ENCODE results near the gene AURKA. TPM values are rescaled to one million over a fixed set of nuclear protein-coding genes. Genes with fewer than 3 reads are reported as not detected.

The AURKA gene
- total RNA-seq, 1 experiment from 2014 or later, result 139 TPM

- POLR2A ChIA-PET (ENCODE audit: unreplicated experiment), result no interaction called here
- Histone ChIP-seq H2AFZ (ENCODE audit: low read length) (no peak overlapping the region), H3K9me3 (ENCODE audit: low read length) (no peaks in the 10 kb centered on the region), H3K4me2 (ENCODE audit: low read length) (no peak overlapping the region), H4K20me1 (ENCODE audit: low read length) (no peaks in the 10 kb centered on the region), H3K27ac (ENCODE audit: low read length) (no peak overlapping the region), H3K4me3 (ENCODE audit: low read length) (no peak overlapping the region), H3F3A (ENCODE audit: low read length, unreplicated experiment) (peaks cover 3% of the 10 kb centered on the region), H3K9me2 (replicated peaks; ENCODE audit: low read length) (no peaks in the 10 kb centered on the region), H3K9ac (ENCODE audit: low read length) (no peak overlapping the region), H3K27me3 (ENCODE audit: low read length) (no peaks in the 10 kb centered on the region), H3K4me1 (ENCODE audit: insufficient read depth, low read length) (no peaks in the 10 kb centered on the region), H3K79me2 (ENCODE audit: low read length) (peaks cover 14% of the 10 kb centered on the region; the same call in 1 of the 2 replicates), H3K36me3 (ENCODE audit: low read depth, low read length) (peaks cover 69% of the 10 kb centered on the region)
- intact Hi-C loops (cut with micrococcal nuclease), result no loop called here
- CTCF ChIA-PET, result interaction anchor here (0.5 kb wide), 1 partner anchor 194 kb away, joined by 3 read pairs; no protein-coding TSS in a partner anchor
- DNase-seq (no peak), ATAC-seq (no peak)
- BruUV-seq (replicated peaks), result no TSS peak
- TF ChIP-seq, protein P1, sequence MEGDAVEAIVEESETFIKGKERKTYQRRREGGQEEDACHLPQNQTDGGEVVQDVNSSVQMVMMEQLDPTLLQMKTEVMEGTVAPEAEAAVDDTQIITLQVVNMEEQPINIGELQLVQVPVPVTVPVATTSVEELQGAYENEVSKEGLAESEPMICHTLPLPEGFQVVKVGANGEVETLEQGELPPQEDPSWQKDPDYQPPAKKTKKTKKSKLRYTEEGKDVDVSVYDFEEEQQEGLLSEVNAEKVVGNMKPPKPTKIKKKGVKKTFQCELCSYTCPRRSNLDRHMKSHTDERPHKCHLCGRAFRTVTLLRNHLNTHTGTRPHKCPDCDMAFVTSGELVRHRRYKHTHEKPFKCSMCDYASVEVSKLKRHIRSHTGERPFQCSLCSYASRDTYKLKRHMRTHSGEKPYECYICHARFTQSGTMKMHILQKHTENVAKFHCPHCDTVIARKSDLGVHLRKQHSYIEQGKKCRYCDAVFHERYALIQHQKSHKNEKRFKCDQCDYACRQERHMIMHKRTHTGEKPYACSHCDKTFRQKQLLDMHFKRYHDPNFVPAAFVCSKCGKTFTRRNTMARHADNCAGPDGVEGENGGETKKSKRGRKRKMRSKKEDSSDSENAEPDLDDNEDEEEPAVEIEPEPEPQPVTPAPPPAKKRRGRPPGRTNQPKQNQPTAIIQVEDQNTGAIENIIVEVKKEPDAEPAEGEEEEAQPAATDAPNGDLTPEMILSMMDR (conservative IDR thresholded peaks at IDR 0.05; ENCODE audit: low read depth, low read length), result no peak
- TF ChIP-seq EZH2 (IDR thresholded peaks at IDR 0.05; ENCODE audit: low read length, unreplicated experiment) (no peak), EZH2phosphoT487 (IDR thresholded peaks at IDR 0.05; ENCODE audit: borderline replicate concordance, low read length) (no peak)
These were observed 11.4 kb upstream of the AURKA start for GRCh38 chr20:56403465-56403864.

- H3K4me1 ChIP-seq (ENCODE audit: insufficient read depth, low read length), result no peaks in the 10 kb centered on the region
- H3K36me3 ChIP-seq (ENCODE audit: low read depth, low read length), result peaks cover 80% of the 10 kb centered on the region
- ChIA-PET POLR2A (ENCODE audit: unreplicated experiment) (no interaction called here), CTCF (no interaction called here)
- no peaks in the 10 kb centered on the region for H4K20me1 ChIP-seq (ENCODE audit: low read length)
- no peak for TF ChIP-seq EZH2 (IDR thresholded peaks at IDR 0.05; ENCODE audit: low read length, unreplicated experiment)
- TF ChIP-seq, protein P1 (conservative IDR thresholded peaks at IDR 0.05; ENCODE audit: low read depth, low read length), result peak; percentile 95
- DNase-seq (peak; percentile 84), ATAC-seq (peak; percentile 84)
- no peak overlapping the region for H3K27ac ChIP-seq (ENCODE audit: low read length)
- H3K4me3 ChIP-seq (ENCODE audit: low read length), result no peak overlapping the region
- no peak overlapping the region for H2AFZ ChIP-seq (ENCODE audit: low read length)
- intact Hi-C loops (cut with micrococcal nuclease), result loop anchor here (1.0 to 2.0 kb wide), 3 partner anchors 69 to 177 kb away; partner anchors contain the start of gene RTF2
- no peak overlapping the region for H3K4me2 ChIP-seq (ENCODE audit: low read length)
- no peaks in the 10 kb centered on the region for H3K9me3 ChIP-seq (ENCODE audit: low read length)
- no peaks in the 10 kb centered on the region for H3K9me2 ChIP-seq (replicated peaks; ENCODE audit: low read length)
- peaks cover 29% of the 10 kb centered on the region for H3K79me2 ChIP-seq (ENCODE audit: low read length)
- no peaks in the 10 kb centered on the region for H3K27me3 ChIP-seq (ENCODE audit: low read length)
- BruUV-seq (replicated peaks), result no TSS peak
- peaks cover 3% of the 10 kb centered on the region for H3F3A ChIP-seq (ENCODE audit: low read length, unreplicated experiment)
- no peak overlapping the region for H3K9ac ChIP-seq (ENCODE audit: low read length)
These were observed 8.1 kb upstream of the AURKA start for GRCh38 chr20:56400001-56400640.

DNA sequence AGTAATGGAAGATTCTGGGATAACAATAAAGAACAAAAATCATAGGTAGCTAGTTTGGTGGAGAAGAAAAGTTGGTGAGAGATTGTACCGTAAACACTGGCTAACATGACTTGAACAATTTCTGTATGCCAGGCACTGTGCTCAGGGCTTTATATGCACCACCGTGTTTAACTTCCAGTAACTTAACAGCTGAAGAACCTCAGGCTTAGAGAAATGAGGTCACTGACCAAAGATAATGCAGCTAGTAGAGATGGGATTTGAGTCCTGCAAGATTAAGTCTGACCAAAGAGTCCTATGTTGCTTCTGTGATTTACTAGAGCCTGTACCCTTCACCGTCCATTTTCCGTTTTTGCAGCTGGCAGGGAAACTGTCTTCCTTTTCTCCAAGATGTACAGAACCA lies 3.2 kb upstream of the AURKA start:
- DNase-seq (no peak), ATAC-seq (no peak)
- H3F3A ChIP-seq (ENCODE audit: low read length, unreplicated experiment), result peaks cover 3% of the 10 kb centered on the region
- BruUV-seq (replicated peaks), result no TSS peak
- H3K4me2 ChIP-seq (ENCODE audit: low read length), result no peak overlapping the region
- peaks cover 17% of the 10 kb centered on the region for H3K4me1 ChIP-seq (ENCODE audit: insufficient read depth, low read length)
- H3K9me3 ChIP-seq (ENCODE audit: low read length), result no peaks in the 10 kb centered on the region
- no peak overlapping the region for H3K9ac ChIP-seq (ENCODE audit: low read length)
- TF ChIP-seq EZH2 (IDR thresholded peaks at IDR 0.05; ENCODE audit: low read length, unreplicated experiment) (no peak), EZH2phosphoT487 (IDR thresholded peaks at IDR 0.05; ENCODE audit: borderline replicate concordance, low read length) (no peak)
- TF ChIP-seq, protein P1 (conservative IDR thresholded peaks at IDR 0.05; ENCODE audit: low read depth, low read length), result no peak
- H4K20me1 ChIP-seq (ENCODE audit: low read length), result no peaks in the 10 kb centered on the region
- intact Hi-C loops (cut with micrococcal nuclease), result no loop called here
- no peaks in the 10 kb centered on the region for H3K9me2 ChIP-seq (replicated peaks; ENCODE audit: low read length)
- ChIA-PET CTCF (no interaction called here), POLR2A (ENCODE audit: unreplicated experiment) (no interaction called here)
- H3K4me3 ChIP-seq (ENCODE audit: low read length), result no peak overlapping the region
- no peak overlapping the region for H2AFZ ChIP-seq (ENCODE audit: low read length)
- H3K27ac ChIP-seq (ENCODE audit: low read length), result no peak overlapping the region
- no peaks in the 10 kb centered on the region for H3K27me3 ChIP-seq (ENCODE audit: low read length)
- peaks cover 61% of the 10 kb centered on the region for H3K79me2 ChIP-seq (ENCODE audit: low read length)
- H3K36me3 ChIP-seq (ENCODE audit: low read depth, low read length), result peaks cover 53% of the 10 kb centered on the region
